ENCODE results near the gene SH3GLB2.

Gene SH3GLB2

GRCh38 chr9:129028192-129028966 is at the start of gene SH3GLB2:
Gene SH3GLB2, minus strand, starts transcription at chr9:129028331. Its CDS starts 177 bp downstream, at chr9:129028154.
- in situ Hi-C loops (cut with MboI; ENCODE audit: low sequenced_read_pairs, unreplicated experiment) = no loop called here
- TF ChIP-seq CTCF (IDR thresholded peaks at IDR 0.05; ENCODE audit: borderline replicate concordance, control extremely low read depth, extremely low read depth, insufficient read depth, missing control alignments) = peak; percentile 82
- peak; percentile 99 for DNase-seq (ENCODE audit: low spot score)

- DNase-seq (ENCODE audit: low spot score) = no peak
- in situ Hi-C loops (cut with MboI; ENCODE audit: low sequenced_read_pairs, unreplicated experiment) = no loop called here
- TF ChIP-seq CTCF (IDR thresholded peaks at IDR 0.05; ENCODE audit: borderline replicate concordance, control extremely low read depth, extremely low read depth, insufficient read depth, missing control alignments) = no peak
Observed at GRCh38 chr9:129077236-129077635, 49.1 kb upstream of the SH3GLB2 start.

GRCh38 chr9:129076640-129077037 is 48.5 kb upstream of the SH3GLB2 start:
- in situ Hi-C loops (cut with MboI; ENCODE audit: low sequenced_read_pairs, unreplicated experiment) = no loop called here
- no peak for DNase-seq (ENCODE audit: low spot score)

GRCh38 chr9:129075996-129076639 is 48.0 kb upstream of the SH3GLB2 start:
- DNase-seq (ENCODE audit: low spot score) = no peak
- TF ChIP-seq CTCF (IDR thresholded peaks at IDR 0.05; ENCODE audit: borderline replicate concordance, control extremely low read depth, extremely low read depth, insufficient read depth, missing control alignments) = no peak
- in situ Hi-C loops (cut with MboI; ENCODE audit: low sequenced_read_pairs, unreplicated experiment) = no loop called here

More at GRCh38 chr9:129076640-129077037, 48.5 kb upstream of the SH3GLB2 start:
- no peak for TF ChIP-seq CTCF (IDR thresholded peaks at IDR 0.05; ENCODE audit: borderline replicate concordance, control extremely low read depth, extremely low read depth, insufficient read depth, missing control alignments)

GRCh38 chr9:129074106-129074505 is 46.0 kb upstream of the SH3GLB2 start:
- in situ Hi-C loops (cut with MboI; ENCODE audit: low sequenced_read_pairs, unreplicated experiment) = no loop called here
- no peak for TF ChIP-seq CTCF (IDR thresholded peaks at IDR 0.05; ENCODE audit: borderline replicate concordance, control extremely low read depth, extremely low read depth, insufficient read depth, missing control alignments)
- no peak for DNase-seq (ENCODE audit: low spot score)

GRCh38 chr9:129073404-129073803 is 45.3 kb upstream of the SH3GLB2 start:
- no peak for DNase-seq (ENCODE audit: low spot score)

More at GRCh38 chr9:129073404-129073803, 45.3 kb upstream of the SH3GLB2 start:
- no peak for TF ChIP-seq CTCF (IDR thresholded peaks at IDR 0.05; ENCODE audit: borderline replicate concordance, control extremely low read depth, extremely low read depth, insufficient read depth, missing control alignments)
- in situ Hi-C loops (cut with MboI; ENCODE audit: low sequenced_read_pairs, unreplicated experiment) = no loop called here
